GM06990 (cell line): Measurements from ENCODE around the gene BANF2.

Source experiments
- DNase-seq: peaks from one replicate; pipeline ENCODE4 v3.0.0-alpha.2; 2011; ENCODE audit not compliant: insufficient read length; ENCODE audit errors: extremely low read depth
- H3K27me3 ChIP-seq: replicated peaks from 2 replicates; pipeline ENCODE4 v1.6.0; 2011; ENCODE audit warnings: low read length; ENCODE audit not compliant: control insufficient read depth, insufficient read depth
- H3K36me3 ChIP-seq: 2 replicates; pipeline ENCODE4 v1.5.1; 2011; ENCODE audit warnings: low read length; ENCODE audit not compliant: control insufficient read depth, insufficient read depth
- H3K4me3 ChIP-seq: replicated peaks from 2 replicates; pipeline ENCODE4 v1.5.1; 2011; ENCODE audit warnings: low read depth, mild to moderate bottlenecking, control low read depth, low read length
- CTCF ChIP-seq: IDR thresholded peaks from 2 replicates; pipeline ENCODE4 v1.5.1; 2011; ENCODE audit warnings: low read length, control low read depth, mild to moderate bottlenecking, inconsistent platforms; ENCODE audit not compliant: insufficient read depth, poor library complexity, severe bottlenecking

Gene BANF2

GRCh38 chr20:17758512-17758911, 58.7 kb downstream of the BANF2 start:
- Histone ChIP-seq H3K27me3 (no peaks in the 10 kb centered on the region), H3K36me3 (no peaks in the 10 kb centered on the region), H3K4me3 (no peak overlapping the region)
- no peak for TF ChIP-seq CTCF
- DNase-seq: no peak

DNA sequence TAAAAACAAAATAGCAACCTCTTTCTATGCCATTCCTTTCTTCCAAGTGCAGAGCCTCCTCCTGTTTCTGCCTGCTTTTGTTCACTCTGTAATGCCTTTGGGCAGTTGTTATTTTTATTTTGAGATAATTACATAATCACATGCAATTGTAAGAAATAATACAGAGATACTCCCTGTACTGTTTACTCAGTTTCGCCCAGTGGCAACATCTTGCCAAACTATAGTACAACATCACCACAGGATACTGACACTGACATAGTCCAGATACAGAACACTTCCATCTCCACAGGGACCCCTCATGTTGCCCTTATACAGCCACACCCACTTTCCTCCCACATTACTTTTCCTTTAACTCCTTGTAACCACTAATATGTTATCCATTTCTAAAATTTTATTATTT, 59.7 kb downstream of the BANF2 start:
- no peak overlapping the region for H3K4me3 ChIP-seq
- no peak for TF ChIP-seq CTCF
- no peaks in the 10 kb centered on the region for H3K27me3 ChIP-seq
- no peak for DNase-seq
- H3K36me3 ChIP-seq: no peaks in the 10 kb centered on the region

DNA sequence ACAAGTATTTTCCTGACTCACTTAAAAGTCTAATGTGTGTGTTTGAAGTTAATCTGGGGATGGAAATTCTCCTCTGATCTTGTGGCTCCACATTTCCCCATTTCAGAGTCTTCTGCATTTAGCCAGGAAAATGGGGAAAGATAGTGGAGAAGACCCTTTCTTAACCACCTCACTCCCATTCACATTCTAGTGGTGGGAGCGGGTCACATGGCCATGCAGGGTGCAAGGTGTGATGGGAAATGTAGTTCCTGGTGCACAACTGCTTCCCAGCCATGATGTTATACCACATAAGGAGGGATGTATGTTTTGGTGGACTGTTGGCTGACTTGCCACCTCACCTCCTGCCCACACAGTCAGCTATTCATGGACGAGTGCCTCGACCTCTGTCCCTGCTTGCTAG, 61.8 kb downstream of the BANF2 start:
- H3K27me3 ChIP-seq: no peaks in the 10 kb centered on the region
- H3K36me3 ChIP-seq: no peaks in the 10 kb centered on the region
- no peak for TF ChIP-seq CTCF
- no peak for DNase-seq
- H3K4me3 ChIP-seq: no peak overlapping the region

DNA sequence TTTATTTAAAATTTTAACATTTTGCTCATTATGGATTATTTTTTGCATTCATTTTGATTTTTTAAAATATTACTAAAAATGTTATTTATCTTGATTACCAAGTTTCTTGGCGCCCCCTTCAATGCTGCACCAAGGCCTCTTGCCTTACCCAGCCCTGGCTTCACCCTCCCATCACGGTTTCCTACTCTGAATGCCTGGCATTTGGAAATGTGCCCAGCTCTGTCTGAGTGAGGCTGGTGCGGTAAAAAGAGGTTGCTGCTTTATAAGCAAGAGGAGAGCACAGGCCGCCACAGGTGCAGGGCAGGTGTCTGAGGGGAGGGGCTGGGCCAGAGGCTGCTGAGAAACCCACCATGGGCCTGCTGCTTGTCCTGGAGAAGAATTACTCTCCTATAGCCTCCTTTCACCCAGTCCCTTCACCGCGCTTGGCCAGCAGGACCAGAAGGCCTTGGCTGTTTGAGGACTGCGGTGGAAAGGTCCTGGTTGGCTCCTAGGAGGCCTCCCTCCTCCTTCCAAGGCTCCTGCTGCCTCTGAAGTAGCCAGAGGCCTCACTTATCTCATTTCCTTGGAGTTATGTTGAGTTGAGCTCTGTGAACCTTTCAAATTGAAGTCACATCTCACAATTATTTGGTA, 62.6 kb downstream of the BANF2 start:
- no peaks in the 10 kb centered on the region for H3K36me3 ChIP-seq
- DNase-seq: no peak
- no peak for TF ChIP-seq CTCF
- H3K4me3 ChIP-seq: no peak overlapping the region
- peaks cover 1% of the 10 kb centered on the region; the same call in 1 of the 2 replicates for H3K27me3 ChIP-seq

GRCh38 chr20:17762873-17763557, 63.2 kb downstream of the BANF2 start:
- H3K36me3 ChIP-seq: no peaks in the 10 kb centered on the region
- no peak for TF ChIP-seq CTCF
- H3K4me3 ChIP-seq: no peak overlapping the region
- no peak for DNase-seq
- H3K27me3 ChIP-seq: peaks cover 3% of the 10 kb centered on the region; the same call in 1 of the 2 replicates

GRCh38 chr20:17765017-17765416, 65.3 kb downstream of the BANF2 start:
- Histone ChIP-seq H3K27me3 (peaks cover 3% of the 10 kb centered on the region; the same call in 1 of the 2 replicates), H3K4me3 (no peak overlapping the region), H3K36me3 (no peaks in the 10 kb centered on the region)
- TF ChIP-seq CTCF: no peak
- DNase-seq: no peak
